HUES6 (cell line): ENCODE measurements around the gene ASGR1.
"Not testable (repeated sequence)": the region's sequence is repeated elsewhere in the genome, so short reads cannot be mapped to it uniquely, and the experiment has no call there.

Source experiments
- H3K27ac ChIP-seq: 2 replicates; pipeline ENCODE4 v1.7.0; 2013; ENCODE audit warnings: low read depth, mild to moderate bottlenecking, low read length, inconsistent platforms
- H3K27me3 ChIP-seq: 2 replicates; pipeline ENCODE4 v1.6.1; 2013; ENCODE audit warnings: low read length; ENCODE audit not compliant: control insufficient read depth, insufficient read depth
- H3K36me3 ChIP-seq: 2 replicates; pipeline ENCODE4 v1.6.1; 2013; ENCODE audit warnings: low read length; ENCODE audit not compliant: control insufficient read depth, insufficient read depth
- H3K4me1 ChIP-seq: 2 replicates; pipeline ENCODE4 v1.6.1; 2013; ENCODE audit warnings: low read length; ENCODE audit not compliant: control insufficient read depth, insufficient read depth
- H3K4me3 ChIP-seq: 2 replicates; pipeline ENCODE4 v1.5.1; 2013; ENCODE audit warnings: low read depth, low read length
- H3K9ac ChIP-seq: one replicate; pipeline ENCODE4 v1.6.1; 2013; ENCODE audit warnings: mild to moderate bottlenecking, low read length
- H3K9me3 ChIP-seq: 2 replicates; pipeline ENCODE4 v1.6.1; 2013; ENCODE audit warnings: low read depth, low read length; ENCODE audit not compliant: control insufficient read depth, insufficient read depth

The ASGR1 gene

GRCh38 chr17:7183433-7184090 lies 4.4 kb upstream of the ASGR1 start:
- H3K36me3 ChIP-seq: no peaks in the 10 kb centered on the region
- no peaks in the 10 kb centered on the region for H3K9me3 ChIP-seq
- H3K4me3 ChIP-seq: no peak overlapping the region
- H3K9ac ChIP-seq: no peak overlapping the region
- no peaks in the 10 kb centered on the region for H3K27me3 ChIP-seq
- no peak overlapping the region for H3K27ac ChIP-seq
- no peaks in the 10 kb centered on the region for H3K4me1 ChIP-seq

GRCh38 chr17:7182101-7182500 lies 2.9 kb upstream of the ASGR1 start:
- H3K27ac ChIP-seq, H3K36me3 ChIP-seq, H3K4me1 ChIP-seq, H3K4me3 ChIP-seq, H3K9me3 ChIP-seq, H3K9ac ChIP-seq, H3K27me3 ChIP-seq: not testable (repeated sequence)

GRCh38 chr17:7178973-7179316 lies 225 bp downstream of the ASGR1 start:
- Histone ChIP-seq H3K27ac (no peak overlapping the region), H3K27me3 (peaks cover 30% of the 10 kb centered on the region), H3K36me3 (no peaks in the 10 kb centered on the region), H3K4me3 (no peak overlapping the region), H3K4me1 (peaks cover 6% of the 10 kb centered on the region), H3K9me3 (no peaks in the 10 kb centered on the region), H3K9ac (no peak overlapping the region)

GRCh38 chr17:7177954-7178477 lies 1.2 kb downstream of the ASGR1 start:
- Histone ChIP-seq H3K27me3 (peaks cover 35% of the 10 kb centered on the region), H3K27ac (no peak overlapping the region), H3K36me3 (no peaks in the 10 kb centered on the region), H3K4me3 (peak overlapping the region; percentile 68), H3K9ac (peak overlapping the region; percentile 35), H3K9me3 (no peaks in the 10 kb centered on the region), H3K4me1 (peaks cover 6% of the 10 kb centered on the region)

DNA sequence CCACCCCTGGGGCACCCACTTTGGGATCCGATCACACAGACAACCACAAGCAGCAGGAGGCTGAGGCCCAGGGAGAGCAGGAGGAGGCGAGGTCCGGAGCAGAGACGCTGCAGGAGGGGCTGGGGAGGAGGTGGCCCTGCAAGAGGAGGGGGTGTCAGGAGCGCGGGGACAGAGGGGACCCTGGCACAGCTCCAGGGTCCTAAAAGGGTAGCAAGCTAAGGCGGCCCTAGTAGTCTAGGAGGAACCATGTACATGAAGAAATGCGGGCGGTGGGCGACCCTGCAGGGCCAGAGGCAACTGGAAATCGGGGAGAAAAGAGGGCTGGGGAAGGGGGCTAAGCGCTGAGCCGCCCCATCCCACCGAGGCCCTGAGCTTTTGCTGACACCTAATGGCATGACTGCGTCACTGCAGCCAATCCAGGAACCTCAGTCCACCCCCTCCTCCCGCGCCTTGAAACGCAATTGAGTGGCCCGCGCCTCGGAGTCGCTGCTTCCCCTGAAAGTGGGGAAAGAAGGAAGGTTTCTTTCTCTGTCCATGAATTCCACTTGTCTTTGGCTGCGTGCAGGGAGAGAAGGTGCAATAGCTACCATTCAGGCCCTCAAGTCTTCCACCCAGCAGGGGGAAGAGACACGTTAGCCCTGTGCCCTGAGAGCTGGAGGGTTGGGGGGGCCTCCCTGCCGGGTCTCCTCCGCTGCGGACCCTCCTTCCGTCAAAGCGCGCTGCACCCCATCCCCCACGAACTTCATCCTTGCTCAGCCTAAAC lies 1.8 kb downstream of the ASGR1 start:
- Histone ChIP-seq H3K9ac (peak overlapping the region; percentile 35), H3K27ac (no peak overlapping the region), H3K36me3 (no peaks in the 10 kb centered on the region), H3K4me3 (peak overlapping the region; percentile 68), H3K27me3 (peaks cover 35% of the 10 kb centered on the region), H3K4me1 (peaks cover 6% of the 10 kb centered on the region), H3K9me3 (no peaks in the 10 kb centered on the region)

- Histone ChIP-seq H3K36me3 (no peaks in the 10 kb centered on the region), H3K9ac (peak overlapping the region; percentile 34), H3K27me3 (peaks cover 35% of the 10 kb centered on the region), H3K4me3 (peak overlapping the region; percentile 68), H3K27ac (no peak overlapping the region), H3K9me3 (no peaks in the 10 kb centered on the region), H3K4me1 (peaks cover 6% of the 10 kb centered on the region)
These were observed 2.4 kb downstream of the ASGR1 start for GRCh38 chr17:7176841-7177190.

- Histone ChIP-seq H3K27me3 (peaks cover 35% of the 10 kb centered on the region), H3K27ac (no peak overlapping the region), H3K4me1 (peaks cover 6% of the 10 kb centered on the region), H3K9ac (peak overlapping the region; percentile 34), H3K4me3 (peak overlapping the region; percentile 68), H3K9me3 (no peaks in the 10 kb centered on the region), H3K36me3 (no peaks in the 10 kb centered on the region)
These were observed 2.9 kb downstream of the ASGR1 start for GRCh38 chr17:7176107-7176840.

DNA sequence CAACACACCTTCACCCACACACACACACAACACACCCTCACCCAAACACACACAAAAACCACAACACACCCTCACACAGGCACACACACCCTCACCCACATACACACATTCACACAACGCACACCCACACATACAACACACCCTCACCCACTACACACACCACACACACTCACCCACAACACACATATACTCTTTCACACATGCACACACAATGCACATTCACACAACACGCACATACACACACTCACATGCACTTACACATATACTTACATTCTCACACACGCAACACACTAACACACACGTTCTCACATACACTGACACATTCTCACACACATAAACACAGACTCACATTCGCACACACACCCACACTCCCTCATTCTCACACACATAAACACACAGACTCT lies 3.8 kb downstream of the ASGR1 start:
- Histone ChIP-seq H3K4me1 (peaks cover 6% of the 10 kb centered on the region), H3K9me3 (no peaks in the 10 kb centered on the region), H3K27ac (no peak overlapping the region), H3K9ac (no peak overlapping the region), H3K27me3 (peaks cover 35% of the 10 kb centered on the region), H3K36me3 (no peaks in the 10 kb centered on the region), H3K4me3 (no peak overlapping the region)

DNA sequence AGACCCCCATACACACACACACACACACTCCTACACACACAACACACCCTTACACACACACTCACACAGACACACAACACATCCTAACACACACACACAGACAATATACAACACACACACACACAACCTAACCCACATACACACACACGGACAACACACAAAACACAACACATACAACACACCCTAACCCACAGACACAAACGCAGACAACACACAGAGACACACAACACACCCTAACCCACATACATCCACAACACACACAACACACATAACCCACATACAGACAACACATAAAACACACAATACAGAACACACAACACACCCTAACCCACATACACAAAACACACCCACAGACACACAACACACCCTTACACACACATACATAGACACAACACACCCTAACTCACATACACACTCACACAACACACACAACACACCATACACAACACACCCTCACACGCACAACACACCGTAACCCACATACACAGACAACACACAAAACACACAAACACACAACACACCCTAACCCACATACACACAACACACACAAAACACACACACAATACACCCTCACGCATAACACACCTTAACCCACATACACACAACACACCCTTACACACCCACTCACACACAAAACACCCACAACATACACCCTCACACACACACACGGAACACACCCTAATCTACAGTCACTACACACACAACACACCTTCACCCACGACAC lies 4.4 kb downstream of the ASGR1 start:
- peak overlapping the region; percentile 47 for H3K4me3 ChIP-seq
- H3K27me3 ChIP-seq: peaks cover 35% of the 10 kb centered on the region
- H3K9me3 ChIP-seq: no peaks in the 10 kb centered on the region
- no peak overlapping the region for H3K27ac ChIP-seq
- no peaks in the 10 kb centered on the region for H3K36me3 ChIP-seq
- H3K9ac ChIP-seq: no peak overlapping the region
- peaks cover 6% of the 10 kb centered on the region for H3K4me1 ChIP-seq

- Histone ChIP-seq H3K9me3 (peaks cover 7% of the 10 kb centered on the region), H3K4me3 (peak overlapping the region; percentile 47)
These were observed 5.2 kb downstream of the ASGR1 start for GRCh38 chr17:7173687-7174602.

More at GRCh38 chr17:7173687-7174602, 5.2 kb downstream of the ASGR1 start:
- H3K4me1 ChIP-seq: peaks cover 6% of the 10 kb centered on the region
- peaks cover 35% of the 10 kb centered on the region for H3K27me3 ChIP-seq
- H3K36me3 ChIP-seq: no peaks in the 10 kb centered on the region
- no peak overlapping the region for H3K27ac ChIP-seq
- H3K9ac ChIP-seq: no peak overlapping the region
